ENCODE measurements around the gene SPATA3. TPM values are rescaled to one million over a fixed set of nuclear protein-coding genes. Genes with fewer than 3 reads are reported as not detected.

The SPATA3 gene
- total and polyA plus RNA-seq, 2 of the 8 experiments (the other 6 are each of a cell fraction or from before 2014, with no cell fraction given): not detected

GRCh38 chr2:231030725-231031124 lies 34.8 kb downstream of the SPATA3 start:
- no peak overlapping the region for H2BK15ac ChIP-seq (ENCODE audit: low read length)
- H2AK5ac ChIP-seq (ENCODE audit: low read depth, low read length): no peak overlapping the region
- no peak overlapping the region for H2BK120ac ChIP-seq (replicated peaks; ENCODE audit: low read depth, low read length)
- H3K36me3 ChIP-seq (ENCODE audit: control insufficient read depth in 2 of 4, insufficient read depth in 4 of 4, low read length in 3 of 4): no peaks in the 10 kb centered on the region
- TF ChIP-seq TAF7 (optimal IDR thresholded peaks at IDR 0.05; ENCODE audit: borderline replicate concordance, low read depth, low read length): no peak
- TF ChIP-seq, protein P1, sequence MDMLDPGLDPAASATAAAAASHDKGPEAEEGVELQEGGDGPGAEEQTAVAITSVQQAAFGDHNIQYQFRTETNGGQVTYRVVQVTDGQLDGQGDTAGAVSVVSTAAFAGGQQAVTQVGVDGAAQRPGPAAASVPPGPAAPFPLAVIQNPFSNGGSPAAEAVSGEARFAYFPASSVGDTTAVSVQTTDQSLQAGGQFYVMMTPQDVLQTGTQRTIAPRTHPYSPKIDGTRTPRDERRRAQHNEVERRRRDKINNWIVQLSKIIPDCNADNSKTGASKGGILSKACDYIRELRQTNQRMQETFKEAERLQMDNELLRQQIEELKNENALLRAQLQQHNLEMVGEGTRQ (IDR thresholded peaks at IDR 0.05; ENCODE audit: low read length): no peak
- no peak for TF ChIP-seq BRCA1 (IDR thresholded peaks at IDR 0.05; ENCODE audit: low read depth, low read length)
- TF ChIP-seq MAFK (IDR thresholded peaks at IDR 0.05; ENCODE audit: low read depth, low read length): no peak
- TF ChIP-seq ZNF274 (IDR thresholded peaks at IDR 0.05; ENCODE audit: borderline replicate concordance, extremely low read depth, low read length): no peak
- TF ChIP-seq BACH1 (IDR thresholded peaks at IDR 0.05; ENCODE audit: low read length): no peak
- no peak for TF ChIP-seq EGR1 (IDR thresholded peaks at IDR 0.05; ENCODE audit: borderline replicate concordance, low read depth, low read length)
- no peak for TF ChIP-seq SP2 (IDR thresholded peaks at IDR 0.05; ENCODE audit: low read length)
- H2BK5ac ChIP-seq (ENCODE audit: low read depth, low read length): no peak overlapping the region
- ChIA-PET CTCF (ENCODE audit: partially characterized antibody) (interaction anchor here (1.0 to 2.5 kb wide), 3 partner anchors 8 to 118 kb away, joined by 3 to 10 read pairs (median 7); no protein-coding TSS in a partner anchor), POLR2A (ENCODE audit: partially characterized antibody) (interaction anchor here (0.8 kb wide), 1 partner anchor 15 kb away, joined by 3 read pairs; no protein-coding TSS in a partner anchor)
- no peak overlapping the region for H3K4me3 ChIP-seq (ENCODE audit: extremely low read depth in 1 of 4, insufficient read depth in 2 of 4, low read depth in 3 of 4, low read length in 4 of 4)
- no peak overlapping the region for H3K23ac ChIP-seq (ENCODE audit: insufficient read length)
- no peak for DNase-seq (ENCODE audit: low read depth in 1 of 2, low spot score in 2 of 2)
- no peak overlapping the region for H3K4me2 ChIP-seq (ENCODE audit: insufficient read depth in 1 of 2, low read depth in 2 of 2, low read length in 2 of 2)
- H2BK20ac ChIP-seq (ENCODE audit: low read length): no peak overlapping the region
- FAIRE-seq: no peak
- no peak overlapping the region for H3K56ac ChIP-seq (replicated peaks; ENCODE audit: insufficient read length, low read depth, low read length)
- no peak overlapping the region for H3K27ac ChIP-seq (ENCODE audit: low read depth, low read length)
- H3K27me3 ChIP-seq (replicated peaks in 1 of 4; ENCODE audit: control insufficient read depth in 3 of 4, extremely low read depth in 1 of 4, insufficient read depth in 3 of 4, low read length in 3 of 4): no peaks in the 10 kb centered on the region; a peak in 1 of 7 replicates
- no peaks in the 10 kb centered on the region for H3K79me2 ChIP-seq (ENCODE audit: control insufficient read depth in 1 of 2, insufficient read depth in 2 of 2, low read length in 2 of 2)
- no peak overlapping the region for H4K91ac ChIP-seq (replicated peaks; ENCODE audit: insufficient read length, low read length)
- H3K23me2 ChIP-seq (ENCODE audit: low read depth, low read length): no peaks in the 10 kb centered on the region
- H3K9me3 ChIP-seq (ENCODE audit: insufficient read depth in 2 of 2, low read depth in 1 of 2, low read length in 1 of 2): no peaks in the 10 kb centered on the region
- H3K18ac ChIP-seq (ENCODE audit: extremely low read depth, low read length): no peak overlapping the region
- H3K4ac ChIP-seq (replicated peaks; ENCODE audit: insufficient read length, low read depth, low read length): no peak overlapping the region
- H3K14ac ChIP-seq (ENCODE audit: insufficient read length): no peak overlapping the region
- no peaks in the 10 kb centered on the region for H3K79me1 ChIP-seq (ENCODE audit: low read depth, low read length)
- no peak overlapping the region for H2BK12ac ChIP-seq (ENCODE audit: low read depth, low read length)
- H3K9ac ChIP-seq (replicated peaks in 1 of 4; ENCODE audit: extremely low read depth in 1 of 4, low read depth in 3 of 4, low read length in 3 of 4): no peak overlapping the region
- no peak overlapping the region for H2AFZ ChIP-seq (ENCODE audit: low read length)
- 82% methylated on average over 3 of the region's 3 CpGs; no CpG with 5 or more reads in 1 of the 2 experiments for WGBS, 2 experiments (ENCODE audit: extremely low coverage in 1 of 2, insufficient coverage in 1 of 2, insufficient read length in 1 of 2, insufficient replicate concordance in 2 of 2, low coverage in 1 of 2, low lambda C conversion rate in 2 of 2, missing lambda C conversion rate in 1 of 2)
- H4K20me1 ChIP-seq (replicated peaks in 1 of 2; ENCODE audit: control insufficient read depth in 1 of 2, insufficient read depth in 2 of 2, low read length in 2 of 2): no peaks in the 10 kb centered on the region
- no peak overlapping the region for H4K5ac ChIP-seq (ENCODE audit: insufficient read length, low read depth, low read length)
- no peaks in the 10 kb centered on the region for H3K4me1 ChIP-seq (replicated peaks in 1 of 4; ENCODE audit: control insufficient read depth in 3 of 4, insufficient read depth in 4 of 4, low read length in 3 of 4)
- H4K8ac ChIP-seq (ENCODE audit: extremely low read depth, insufficient read depth, low read length): no peak overlapping the region
